ENCODE data around the gene OSBPL1A. TPM values are rescaled to one million over a fixed set of nuclear protein-coding genes. Genes with fewer than 3 reads are reported as not detected.

OSBPL1A gene
- total and polyA plus RNA-seq, 2 of the 8 experiments (the other 6 are each of a cell fraction or from before 2014, with no cell fraction given), result 53.2 to 74.9 TPM

DNA sequence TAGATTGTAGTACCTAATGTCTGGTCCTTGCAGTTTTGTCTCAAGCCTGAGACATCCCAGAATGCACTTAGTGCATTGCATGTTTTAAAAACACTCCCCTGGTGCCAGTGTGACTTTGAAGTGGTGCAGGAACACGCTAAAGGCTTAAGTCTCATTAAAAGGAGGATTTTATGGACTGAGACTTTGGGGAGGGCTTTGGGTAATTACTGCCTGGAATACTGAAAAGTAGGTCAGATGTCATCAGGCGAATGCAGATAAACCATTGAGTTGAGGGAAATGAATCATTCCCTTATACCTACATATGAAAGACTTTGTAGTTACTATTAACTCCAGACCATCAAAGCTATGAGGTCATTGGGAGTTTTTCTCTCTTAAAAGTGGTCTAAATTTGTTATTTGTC lies 3.0 kb upstream of the OSBPL1A start:
- peaks cover 3% of the 10 kb centered on the region; the same call in 1 of the 2 replicates for H3K79me1 ChIP-seq (ENCODE audit: low read depth, low read length)
- H3K4me1 ChIP-seq (replicated peaks in 1 of 4; ENCODE audit: control insufficient read depth in 3 of 4, insufficient read depth in 4 of 4, low read length in 3 of 4), result peaks cover 4 to 9% (median 6%) of the 10 kb centered on the region in 4 experiments; a peak in 6 of 7 replicates
- DNase-seq (ENCODE audit: low read depth in 1 of 2, low spot score in 2 of 2) (no peak), FAIRE-seq (no peak)
- H4K5ac ChIP-seq (ENCODE audit: insufficient read length, low read depth, low read length), result no peak overlapping the region
- no peak overlapping the region for H3K4me3 ChIP-seq (ENCODE audit: extremely low read depth in 1 of 4, insufficient read depth in 2 of 4, low read depth in 3 of 4, low read length in 4 of 4)
- H3K23ac ChIP-seq (ENCODE audit: insufficient read length), result no peak overlapping the region
- H3K4ac ChIP-seq (replicated peaks; ENCODE audit: insufficient read length, low read depth, low read length), result no peak overlapping the region
- H2BK20ac ChIP-seq (ENCODE audit: low read length), result no peak overlapping the region; the same call in 1 of the 2 replicates
- H2BK15ac ChIP-seq (ENCODE audit: low read length), result no peak overlapping the region
- no peak overlapping the region for H3K18ac ChIP-seq (ENCODE audit: extremely low read depth, low read length)
- POLR2A ChIA-PET (ENCODE audit: partially characterized antibody), result interaction anchor here (1.5 to 2.2 kb wide), 2 partner anchors 22 to 26 kb away, joined by 3 to 8 read pairs; partner anchors contain the start of gene IMPACT
- no peaks in the 10 kb centered on the region for H3K9me3 ChIP-seq (ENCODE audit: insufficient read depth in 2 of 2, low read depth in 1 of 2, low read length in 1 of 2)
- H4K20me1 ChIP-seq (replicated peaks in 1 of 2; ENCODE audit: control insufficient read depth in 1 of 2, insufficient read depth in 2 of 2, low read length in 2 of 2), result no peaks in the 10 kb centered on the region
- H2AK5ac ChIP-seq (ENCODE audit: low read depth, low read length), result no peak overlapping the region
- no peak overlapping the region for H2BK12ac ChIP-seq (ENCODE audit: low read depth, low read length)
- H2BK120ac ChIP-seq (replicated peaks; ENCODE audit: low read depth, low read length), result no peak overlapping the region
- no peak overlapping the region for H2AFZ ChIP-seq (ENCODE audit: low read length)
- H3K27me3 ChIP-seq (replicated peaks in 1 of 4; ENCODE audit: control insufficient read depth in 3 of 4, extremely low read depth in 1 of 4, insufficient read depth in 3 of 4, low read length in 3 of 4), result no peaks in the 10 kb centered on the region; a peak in 1 of 7 replicates
- H4K8ac ChIP-seq (ENCODE audit: extremely low read depth, insufficient read depth, low read length), result no peak overlapping the region
- H3K79me2 ChIP-seq (ENCODE audit: control insufficient read depth in 1 of 2, insufficient read depth in 2 of 2, low read length in 2 of 2), result peaks cover 0 to 18% of the 10 kb centered on the region in 2 experiments; a peak in 3 of 4 replicates
- H3K23me2 ChIP-seq (ENCODE audit: low read depth, low read length), result peaks cover 8% of the 10 kb centered on the region
- H3K14ac ChIP-seq (ENCODE audit: insufficient read length), result no peak overlapping the region
- H3K9ac ChIP-seq (replicated peaks in 1 of 4; ENCODE audit: extremely low read depth in 1 of 4, low read depth in 3 of 4, low read length in 3 of 4), result no peak overlapping the region
- WGBS, 2 experiments (ENCODE audit: extremely low coverage in 1 of 2, insufficient coverage in 1 of 2, insufficient read length in 1 of 2, insufficient replicate concordance in 2 of 2, low coverage in 1 of 2, low lambda C conversion rate in 2 of 2, missing lambda C conversion rate in 1 of 2), result 80% methylated on average over 2 of the region's 2 CpGs; no CpG with 5 or more reads in 1 of the 2 experiments
- no peak overlapping the region for H3K4me2 ChIP-seq (ENCODE audit: insufficient read depth in 1 of 2, low read depth in 2 of 2, low read length in 2 of 2)
- no peak overlapping the region for H4K91ac ChIP-seq (replicated peaks; ENCODE audit: insufficient read length, low read length)
- CTCF ChIA-PET (ENCODE audit: partially characterized antibody), result interaction anchor here (0.6 to 2.2 kb wide), 5 partner anchors 12 to 1465 kb away, joined by 3 to 12 read pairs (median 5); no protein-coding TSS in a partner anchor
- H3K56ac ChIP-seq (replicated peaks; ENCODE audit: insufficient read length, low read depth, low read length), result no peak overlapping the region
- H3K36me3 ChIP-seq (ENCODE audit: control insufficient read depth in 2 of 4, insufficient read depth in 4 of 4, low read length in 3 of 4), result no peaks in the 10 kb centered on the region
- H3K27ac ChIP-seq (ENCODE audit: low read depth, low read length), result no peak overlapping the region
- no peak overlapping the region for H2BK5ac ChIP-seq (ENCODE audit: low read depth, low read length)
- TF ChIP-seq TAF1 (IDR thresholded peaks at IDR 0.05; ENCODE audit: low read depth, low read length) (no peak), RNF2 (IDR thresholded peaks at IDR 0.05; ENCODE audit: borderline replicate concordance, low read depth, low read length, missing control alignments, poor library complexity, severe bottlenecking) (no peak), SIN3A (conservative IDR thresholded peaks at IDR 0.05 in 1 of 2, IDR thresholded peaks at IDR 0.05 in 1 of 2; ENCODE audit: low read depth in 1 of 2, low read length in 2 of 2) (no peak), CTCF (IDR thresholded peaks at IDR 0.05; ENCODE audit: control extremely low read depth in 1 of 3, insufficient read depth in 1 of 3, low read depth in 1 of 3, low read length in 3 of 3) (no peak), CBX5 (IDR thresholded peaks at IDR 0.05; ENCODE audit: low read depth, low read length) (no peak), CHD1 (IDR thresholded peaks at IDR 0.05; ENCODE audit: low read depth, low read length) (no peak), SIRT6 (IDR thresholded peaks at IDR 0.05; ENCODE audit: low read length) (no peak), GABPA (IDR thresholded peaks at IDR 0.05; ENCODE audit: borderline replicate concordance, insufficient read depth, low read length) (no peak), YY1 (IDR thresholded peaks at IDR 0.05; ENCODE audit: low read depth, low read length) (no peak)
- TF ChIP-seq, protein P1, sequence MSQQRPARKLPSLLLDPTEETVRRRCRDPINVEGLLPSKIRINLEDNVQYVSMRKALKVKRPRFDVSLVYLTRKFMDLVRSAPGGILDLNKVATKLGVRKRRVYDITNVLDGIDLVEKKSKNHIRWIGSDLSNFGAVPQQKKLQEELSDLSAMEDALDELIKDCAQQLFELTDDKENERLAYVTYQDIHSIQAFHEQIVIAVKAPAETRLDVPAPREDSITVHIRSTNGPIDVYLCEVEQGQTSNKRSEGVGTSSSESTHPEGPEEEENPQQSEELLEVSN (IDR thresholded peaks at IDR 0.05), result no peak
